NCI-H128 (cell line): ENCODE results near the gene DHCR7.

Source experiments
- DNase-seq: peaks from one replicate; lab custom pipeline; 2025; ENCODE audit not compliant: unreplicated experiment; lab: John Stamatoyannopoulos, UW

The DHCR7 gene, protein sequence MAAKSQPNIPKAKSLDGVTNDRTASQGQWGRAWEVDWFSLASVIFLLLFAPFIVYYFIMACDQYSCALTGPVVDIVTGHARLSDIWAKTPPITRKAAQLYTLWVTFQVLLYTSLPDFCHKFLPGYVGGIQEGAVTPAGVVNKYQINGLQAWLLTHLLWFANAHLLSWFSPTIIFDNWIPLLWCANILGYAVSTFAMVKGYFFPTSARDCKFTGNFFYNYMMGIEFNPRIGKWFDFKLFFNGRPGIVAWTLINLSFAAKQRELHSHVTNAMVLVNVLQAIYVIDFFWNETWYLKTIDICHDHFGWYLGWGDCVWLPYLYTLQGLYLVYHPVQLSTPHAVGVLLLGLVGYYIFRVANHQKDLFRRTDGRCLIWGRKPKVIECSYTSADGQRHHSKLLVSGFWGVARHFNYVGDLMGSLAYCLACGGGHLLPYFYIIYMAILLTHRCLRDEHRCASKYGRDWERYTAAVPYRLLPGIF

DNA sequence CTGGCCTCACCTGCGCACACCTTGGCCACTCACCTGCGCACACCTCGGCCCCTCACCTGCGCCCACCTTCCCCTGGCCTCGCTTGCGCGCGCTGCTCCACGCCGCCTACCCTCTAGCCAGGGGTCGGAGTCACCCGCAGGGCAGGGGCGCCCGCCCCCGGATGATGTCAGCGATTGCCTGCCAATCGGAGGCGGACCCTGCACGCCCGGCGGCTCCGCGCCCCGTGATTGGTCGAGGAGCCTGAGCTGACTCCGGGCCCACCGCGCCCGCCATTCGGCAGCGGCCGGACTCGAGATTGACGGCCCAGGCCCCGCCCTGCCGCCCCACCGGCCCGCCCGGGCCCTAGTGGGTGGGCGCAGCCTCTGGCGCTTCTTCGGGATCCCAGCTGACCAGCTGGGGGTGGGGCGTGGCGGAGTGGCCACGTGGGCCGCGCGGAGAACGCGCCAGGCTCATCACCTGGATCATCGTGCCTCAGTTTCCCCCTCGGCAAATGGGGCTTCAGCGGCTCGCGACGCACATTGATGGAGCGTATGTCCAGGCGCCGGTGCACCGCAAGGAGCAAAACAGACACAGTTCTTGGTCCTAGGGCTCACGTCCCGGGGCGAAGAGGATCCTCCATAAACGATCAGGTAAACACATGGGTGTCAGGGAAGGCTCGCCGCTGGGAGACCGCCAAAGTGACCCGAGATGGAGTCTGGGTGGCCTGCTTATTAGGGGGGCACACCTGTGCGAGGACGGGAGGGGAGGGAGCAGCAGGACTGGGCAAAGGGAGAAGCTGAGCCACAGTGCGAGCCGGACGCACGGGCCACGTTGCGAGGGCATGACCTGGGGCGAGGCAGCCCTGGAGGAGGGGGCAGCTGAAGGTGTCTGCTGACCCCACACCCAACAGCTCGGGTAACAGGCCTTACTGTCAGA, at the start of gene DHCR7:
DHCR7 (minus strand) TSS at position 137 of the 915 bp plus-strand sequence. CDS start 3,441 bp downstream, outside the sequence.
- peak; percentile 90 for DNase-seq

DNA sequence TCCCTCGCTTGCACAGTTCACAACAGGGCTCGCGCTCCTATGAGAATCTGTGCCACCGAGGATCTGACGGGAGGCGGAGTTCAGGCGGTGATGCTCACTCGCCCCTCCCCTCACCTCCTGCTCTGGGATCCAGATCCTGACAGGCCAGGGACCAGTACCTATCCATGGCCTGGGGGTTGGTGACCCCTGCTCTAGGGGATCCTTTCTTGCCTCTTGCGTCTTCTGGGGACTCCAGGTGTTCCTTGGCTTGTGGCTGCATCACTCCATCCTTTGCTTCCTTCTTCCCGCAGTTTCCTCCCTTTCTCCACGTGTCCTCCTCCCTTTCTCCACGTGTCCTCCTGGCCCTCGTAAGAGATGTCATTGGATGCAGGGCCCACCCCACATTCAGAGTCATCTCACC, 48.2 kb upstream of the DHCR7 start:
- DNase-seq, result no peak

DNA sequence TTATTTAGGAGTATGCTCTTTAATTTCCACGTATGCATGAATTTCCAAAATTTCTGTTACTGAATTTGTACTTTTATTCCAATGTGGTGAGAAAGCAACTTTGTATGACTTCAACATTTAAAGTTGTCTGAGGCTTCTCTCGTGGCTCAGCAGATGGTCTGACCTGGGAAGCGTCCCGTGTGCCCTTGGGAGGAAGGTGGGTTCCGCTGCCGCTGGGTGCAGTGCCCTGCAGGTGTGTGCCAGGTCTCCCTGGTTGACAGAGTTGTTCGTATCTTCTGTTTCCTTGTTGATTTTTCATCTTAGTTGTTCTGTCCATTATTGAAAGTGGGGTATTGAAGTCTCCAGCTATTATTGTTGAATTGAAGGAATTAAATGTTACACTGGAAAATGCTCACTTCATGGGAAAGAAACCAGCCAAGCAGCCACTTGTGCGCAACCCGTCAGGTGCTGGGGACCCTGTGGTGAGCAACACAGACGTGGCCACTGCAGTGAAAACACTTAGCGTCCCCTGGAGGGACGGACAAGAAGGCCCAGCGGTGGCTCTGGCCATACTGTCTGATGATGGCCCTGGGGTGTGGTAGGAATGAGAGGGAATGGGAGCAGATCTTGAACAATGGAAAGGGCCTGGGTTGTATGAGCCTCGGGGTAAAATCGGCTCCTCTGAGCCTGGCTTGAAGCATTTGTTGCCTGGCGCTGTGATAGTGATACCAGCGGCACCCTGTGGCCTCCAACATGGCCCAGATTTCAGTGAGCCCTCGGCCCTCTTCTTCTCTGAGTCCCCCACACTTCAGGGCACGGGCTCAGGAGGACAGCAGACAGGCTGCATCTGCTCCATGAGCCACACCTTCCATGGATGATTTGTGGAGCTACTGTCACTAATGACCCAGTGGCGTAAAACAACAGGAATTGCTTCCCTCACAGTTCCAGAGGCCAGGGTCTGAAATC, 47.4 kb upstream of the DHCR7 start:
- DNase-seq, result no peak

DNA sequence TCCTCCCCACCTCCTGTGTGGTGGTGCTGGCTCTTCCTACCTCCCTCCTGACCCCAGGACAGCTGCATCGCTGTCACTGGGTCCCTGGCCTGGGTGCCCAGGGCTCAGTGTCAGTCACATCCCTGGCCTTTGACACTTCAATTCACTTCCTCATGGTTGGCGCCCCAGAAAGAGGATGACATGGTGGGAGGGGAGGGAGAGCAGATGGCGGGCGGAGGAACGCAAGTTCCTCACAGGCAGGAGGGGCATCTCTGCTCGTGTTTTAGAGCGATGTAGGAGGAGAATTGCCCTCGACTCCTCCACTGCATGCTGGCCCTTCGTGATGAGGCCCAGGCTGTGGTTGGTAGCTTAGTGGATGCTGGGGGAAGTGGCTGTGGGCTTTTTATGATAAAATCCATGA, 43.7 kb upstream of the DHCR7 start:
- no peak for DNase-seq

DNA sequence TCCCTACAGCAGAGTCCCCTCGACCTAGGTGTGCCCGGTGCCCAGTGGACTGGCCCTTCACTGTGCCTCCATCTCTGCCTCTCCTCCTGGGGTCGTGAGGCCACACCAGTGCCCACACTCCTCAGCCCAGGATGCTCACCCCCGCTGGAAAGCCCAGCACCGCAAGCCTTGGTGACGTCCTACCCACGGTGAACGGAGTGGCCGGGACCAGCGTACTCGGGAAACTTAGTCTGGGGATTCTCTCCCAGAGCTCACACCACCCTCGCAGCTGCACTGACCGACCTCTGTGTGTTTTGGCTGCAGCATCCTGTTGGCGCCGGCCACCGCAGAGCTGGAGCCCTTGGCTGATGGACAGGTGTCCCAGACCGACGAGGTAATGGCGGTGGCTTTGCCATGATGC, 43.3 kb upstream of the DHCR7 start:
- no peak for DNase-seq

DNA sequence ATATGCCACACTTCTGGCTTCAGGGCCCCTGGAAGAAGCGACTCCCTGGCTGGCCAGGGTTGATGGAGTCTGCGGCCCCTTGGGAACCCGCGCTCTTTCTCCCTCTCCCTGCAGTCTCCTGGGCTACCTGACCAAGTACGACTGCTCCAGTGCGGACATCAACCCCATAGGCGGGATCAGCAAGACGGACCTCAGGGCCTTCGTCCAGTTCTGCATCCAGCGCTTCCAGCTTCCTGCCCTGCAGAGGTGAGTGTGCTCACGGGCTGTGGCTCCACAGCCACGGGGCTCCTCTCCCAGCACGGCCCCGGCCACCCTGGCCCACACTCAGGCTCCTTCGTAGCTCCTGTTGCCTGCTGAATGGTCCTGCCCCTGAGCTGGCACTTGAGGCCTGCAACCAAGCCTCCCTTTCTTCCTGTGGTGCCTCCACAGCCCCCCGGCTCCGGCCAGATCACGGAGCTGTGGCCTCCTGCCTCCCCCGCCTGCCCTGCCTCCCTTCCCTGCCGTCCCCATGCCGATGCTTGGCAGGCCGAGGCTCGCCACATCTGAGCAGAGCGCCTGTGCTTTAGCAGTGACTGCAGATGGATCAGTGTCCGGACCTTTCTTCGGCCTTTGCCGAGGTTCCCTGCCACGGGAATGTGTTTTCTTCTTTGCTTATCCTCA, 42.7 kb upstream of the DHCR7 start:
- DNase-seq, result no peak

DNA sequence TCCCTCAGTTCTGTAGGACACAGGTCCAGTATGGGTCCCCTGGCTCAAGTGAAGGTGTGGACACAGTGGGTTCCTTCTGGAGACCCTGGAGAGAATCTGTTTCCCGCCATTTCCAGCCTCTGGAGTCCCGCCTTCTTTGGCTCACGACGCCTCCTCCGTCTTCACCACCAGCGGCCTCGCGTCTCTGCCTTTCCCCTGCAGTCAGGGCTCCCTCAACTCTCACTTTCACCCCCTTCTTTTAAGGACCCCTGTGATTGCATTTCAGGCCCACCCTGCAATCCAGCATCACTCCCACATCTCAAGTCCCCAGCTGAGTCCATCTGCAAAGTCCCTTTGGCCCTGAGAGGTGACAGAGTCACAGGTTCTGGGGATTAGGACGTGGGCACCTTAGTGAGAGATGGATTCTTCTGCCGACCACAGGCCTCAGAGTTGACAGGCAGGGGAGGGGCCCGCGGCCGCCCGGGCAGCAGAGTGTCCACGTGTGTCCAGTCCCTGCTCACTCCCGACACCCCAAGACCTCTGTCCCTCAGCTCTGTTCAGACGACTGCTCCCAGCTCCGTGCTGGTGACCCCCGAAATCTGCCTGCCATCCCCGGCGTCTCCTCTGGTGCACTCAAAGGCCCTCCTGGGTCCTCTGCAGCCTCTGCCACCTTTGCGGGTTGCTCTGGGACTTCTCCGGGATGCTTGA, 42.0 kb upstream of the DHCR7 start:
- no peak for DNase-seq

DNA sequence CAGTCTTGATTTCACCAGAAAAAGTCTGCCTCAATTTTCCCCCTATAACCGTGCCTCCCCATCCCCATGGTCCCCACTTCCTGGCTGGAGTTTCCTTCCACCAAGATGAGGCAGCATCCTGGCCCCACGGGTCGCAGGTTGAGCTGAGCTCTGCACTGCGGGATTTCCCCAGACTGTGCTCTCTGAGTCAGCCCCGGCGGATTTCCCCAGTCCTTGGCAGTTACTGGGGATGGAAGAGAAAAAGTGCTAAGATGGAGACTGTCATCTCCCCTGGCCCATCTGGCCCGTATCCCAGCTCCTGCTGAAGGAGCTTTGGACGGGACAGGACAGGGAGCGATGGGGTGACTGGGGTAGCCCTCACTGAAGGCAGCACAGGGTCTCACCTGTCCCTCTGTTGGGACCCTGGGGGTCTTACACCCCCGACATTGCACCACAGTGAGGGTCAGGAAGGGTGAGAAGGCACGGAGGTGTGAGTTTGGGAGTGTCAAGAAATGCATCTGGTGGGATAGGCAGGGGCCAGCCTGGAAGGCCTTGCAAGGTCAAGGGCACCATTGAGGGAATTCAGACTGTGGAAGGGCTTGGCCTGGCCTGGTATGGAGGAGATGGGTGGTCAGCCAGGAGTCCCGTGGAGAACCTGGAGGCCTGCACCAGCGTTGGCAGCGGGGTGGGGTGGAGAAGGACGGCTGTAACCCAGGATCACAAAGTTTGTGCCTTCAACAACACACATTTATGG, 41.3 kb upstream of the DHCR7 start:
- DNase-seq, result no peak

DNA sequence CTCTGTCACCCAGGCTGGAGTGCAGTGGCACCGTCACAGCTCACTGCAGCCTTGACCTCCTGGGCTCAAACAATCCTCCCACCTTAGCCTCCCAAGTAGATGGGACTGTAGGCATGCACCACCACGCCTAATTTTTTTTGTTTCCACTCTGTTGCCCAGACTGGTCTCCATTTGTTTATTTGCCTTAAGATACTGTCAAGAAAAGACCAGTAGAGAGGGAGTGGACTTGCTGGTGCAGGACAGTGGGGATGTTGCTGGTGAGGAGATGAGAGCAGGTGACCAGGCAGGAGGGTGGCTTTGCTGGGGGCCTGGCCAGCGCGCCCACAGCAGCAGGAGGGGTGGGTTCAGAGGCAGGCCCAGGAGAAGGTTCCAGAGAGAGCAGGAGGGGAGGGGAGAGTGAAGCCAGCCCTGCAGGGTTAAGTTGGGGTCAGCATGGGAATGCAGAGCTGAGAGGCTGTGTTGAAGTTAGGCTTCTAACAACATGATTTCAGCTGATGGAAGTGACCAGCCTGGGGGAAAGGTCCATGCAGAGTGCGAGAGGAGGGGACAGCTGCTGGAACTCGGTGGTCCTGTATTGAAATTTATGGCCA, 40.6 kb upstream of the DHCR7 start:
- no peak for DNase-seq

DNA sequence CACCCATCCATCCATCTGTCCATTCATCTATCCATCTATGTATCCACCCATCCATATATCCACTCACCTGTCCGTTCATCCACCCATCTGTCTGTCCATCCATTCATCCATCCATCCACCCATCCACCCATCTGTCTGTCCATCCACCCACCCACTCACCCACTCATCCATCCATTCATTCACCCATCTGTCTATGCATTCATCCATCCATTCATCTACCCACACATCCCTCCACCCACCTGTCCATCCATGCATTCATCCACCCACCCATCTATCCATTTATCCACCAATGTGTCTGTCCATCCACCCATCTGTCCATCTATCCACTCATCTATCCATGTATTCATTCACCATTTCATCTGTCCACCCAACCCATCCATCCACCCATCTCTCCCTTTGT, 38.1 kb upstream of the DHCR7 start:
- no peak for DNase-seq

DNA sequence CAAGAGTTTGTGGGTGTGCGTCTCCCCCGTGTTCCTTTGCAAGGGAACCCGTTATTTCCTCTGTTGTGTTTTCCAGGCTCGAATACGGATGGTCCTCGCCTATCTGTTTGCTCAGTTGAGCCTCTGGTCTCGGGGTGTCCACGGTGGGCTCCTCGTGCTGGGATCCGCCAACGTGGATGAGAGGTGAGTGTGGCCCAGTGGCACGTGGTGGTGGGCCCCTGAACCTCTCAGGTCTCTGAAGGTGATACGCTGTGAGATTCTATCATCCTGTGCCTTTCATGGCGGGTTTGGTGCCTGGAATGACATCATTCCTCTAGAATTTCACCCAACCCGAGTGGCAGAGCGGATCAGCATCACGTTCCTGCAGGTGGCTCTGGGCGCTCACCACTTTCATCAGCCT, 37.3 kb upstream of the DHCR7 start:
- no peak for DNase-seq

DNA sequence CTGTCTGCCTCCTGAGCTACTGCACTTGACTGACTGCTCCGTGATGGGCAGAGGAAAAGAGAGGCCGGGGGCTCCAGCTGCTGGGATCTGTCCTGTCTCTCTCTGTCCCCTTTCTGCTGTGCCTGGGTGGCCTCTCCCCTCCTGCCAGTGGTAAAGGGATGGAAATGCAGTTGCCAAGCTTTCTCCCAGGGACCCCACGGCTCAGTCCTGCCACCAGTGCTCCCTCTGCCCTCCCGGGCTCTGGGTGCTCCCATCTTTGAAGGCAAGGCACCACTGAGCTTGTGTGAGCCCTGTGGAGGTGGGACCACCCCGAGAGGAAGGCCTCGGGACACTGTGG, 36.8 kb upstream of the DHCR7 start:
- DNase-seq, result no peak

DNA sequence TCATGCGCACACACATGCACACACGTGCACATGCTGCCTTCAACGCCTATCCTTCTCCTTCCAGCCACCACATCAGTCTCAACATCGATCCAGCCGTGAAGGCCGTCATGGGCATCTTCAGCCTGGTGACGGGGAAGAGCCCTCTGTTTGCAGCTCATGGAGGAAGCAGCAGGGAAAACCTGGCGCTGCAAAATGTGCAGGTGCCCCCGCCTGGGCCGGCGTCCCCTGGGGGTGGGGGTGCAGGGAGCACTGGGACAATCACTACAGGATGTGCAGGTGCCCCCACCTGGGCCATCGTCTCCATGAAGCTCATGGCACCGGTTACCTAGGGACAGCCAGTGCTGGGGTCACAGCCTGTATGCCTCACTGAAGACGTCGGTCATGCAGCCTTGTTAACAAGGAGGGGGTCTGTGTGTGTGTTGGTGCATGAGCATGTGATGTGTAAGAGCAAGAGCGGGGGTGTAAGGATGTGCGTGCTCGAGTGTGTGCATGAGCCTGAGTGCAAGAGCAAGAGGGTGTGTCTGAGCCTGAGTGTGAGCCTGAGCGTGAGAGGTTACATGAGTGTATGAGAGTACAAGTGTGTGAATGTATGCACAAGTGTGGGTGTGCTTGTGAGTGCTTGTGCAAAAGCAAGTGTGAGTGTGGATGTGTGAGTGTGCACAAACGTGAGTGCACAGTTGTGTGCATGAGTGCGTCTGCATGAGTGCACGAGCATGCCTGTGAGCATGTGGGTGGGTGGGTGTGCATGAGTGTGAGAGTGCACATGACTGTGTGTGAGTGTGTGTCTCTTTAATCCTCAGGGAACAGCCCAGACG, 36.3 kb upstream of the DHCR7 start:
- no peak for DNase-seq

DNA sequence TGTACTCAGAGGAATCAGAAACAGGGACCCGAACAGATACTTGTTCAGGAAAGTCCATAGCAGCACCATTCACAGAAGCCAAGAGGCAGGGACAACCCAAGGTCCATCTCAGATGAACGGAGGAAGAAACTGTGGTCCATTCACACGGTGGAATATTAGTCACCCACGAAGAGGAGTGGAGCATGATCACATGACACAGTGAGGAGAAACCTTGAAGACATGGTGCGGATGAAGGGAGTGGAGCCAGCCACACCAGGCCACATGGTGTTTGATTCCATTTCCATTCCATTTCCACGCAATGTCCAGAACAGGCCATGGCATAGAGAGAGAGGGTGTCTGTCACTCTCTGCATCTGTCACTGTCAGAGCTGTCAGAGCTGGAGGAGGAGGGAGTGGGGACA, 35.5 kb upstream of the DHCR7 start:
- DNase-seq, result no peak

DNA sequence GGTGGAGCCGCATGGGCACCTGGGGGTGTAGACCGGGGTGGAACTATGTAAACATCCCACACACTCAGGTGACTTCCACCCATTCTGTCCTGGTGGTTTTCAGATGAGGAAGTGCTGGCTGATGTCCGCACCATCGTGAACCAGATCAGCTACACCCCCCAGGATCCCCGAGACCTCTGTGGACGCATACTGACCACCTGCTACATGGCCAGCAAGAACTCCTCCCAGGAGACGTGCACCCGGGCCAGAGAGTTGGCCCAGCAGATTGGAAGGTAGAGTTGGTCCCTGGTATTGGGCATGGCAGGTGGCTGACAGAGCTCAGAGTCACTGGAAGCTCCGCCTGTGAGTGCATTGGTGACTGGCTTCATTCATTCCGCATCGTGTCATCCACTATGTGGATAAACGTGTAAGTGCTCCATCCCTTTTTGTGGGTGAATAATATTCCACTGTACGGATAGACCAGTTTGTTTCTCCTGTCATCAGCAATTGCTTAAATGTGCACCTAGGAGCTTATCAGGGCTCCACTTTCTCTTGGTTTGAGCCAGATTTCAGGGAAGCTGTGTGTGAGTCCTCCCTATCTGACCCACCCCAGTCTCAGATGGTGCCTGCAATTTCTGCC, 34.7 kb upstream of the DHCR7 start:
- no peak for DNase-seq

DNA sequence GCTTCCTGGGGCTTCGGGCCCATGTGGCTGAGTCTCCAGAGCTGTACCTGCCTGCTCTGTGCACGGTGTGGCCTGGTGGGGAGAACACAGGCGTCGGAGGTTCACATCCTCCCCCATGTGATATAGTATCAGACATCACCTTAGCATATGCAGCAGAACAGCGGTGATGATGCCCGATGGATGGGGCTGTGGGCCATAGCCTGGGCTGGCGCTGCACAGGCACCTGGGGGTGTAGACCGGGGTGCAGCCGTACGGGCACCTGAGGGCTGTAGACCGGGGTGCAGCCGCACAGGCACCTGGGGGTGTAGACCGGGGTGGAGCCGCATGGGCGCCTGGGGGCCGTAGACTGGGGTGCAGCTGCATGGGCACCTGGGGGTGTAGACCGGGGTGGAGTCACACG, 34.0 kb upstream of the DHCR7 start:
- no peak for DNase-seq

DNA sequence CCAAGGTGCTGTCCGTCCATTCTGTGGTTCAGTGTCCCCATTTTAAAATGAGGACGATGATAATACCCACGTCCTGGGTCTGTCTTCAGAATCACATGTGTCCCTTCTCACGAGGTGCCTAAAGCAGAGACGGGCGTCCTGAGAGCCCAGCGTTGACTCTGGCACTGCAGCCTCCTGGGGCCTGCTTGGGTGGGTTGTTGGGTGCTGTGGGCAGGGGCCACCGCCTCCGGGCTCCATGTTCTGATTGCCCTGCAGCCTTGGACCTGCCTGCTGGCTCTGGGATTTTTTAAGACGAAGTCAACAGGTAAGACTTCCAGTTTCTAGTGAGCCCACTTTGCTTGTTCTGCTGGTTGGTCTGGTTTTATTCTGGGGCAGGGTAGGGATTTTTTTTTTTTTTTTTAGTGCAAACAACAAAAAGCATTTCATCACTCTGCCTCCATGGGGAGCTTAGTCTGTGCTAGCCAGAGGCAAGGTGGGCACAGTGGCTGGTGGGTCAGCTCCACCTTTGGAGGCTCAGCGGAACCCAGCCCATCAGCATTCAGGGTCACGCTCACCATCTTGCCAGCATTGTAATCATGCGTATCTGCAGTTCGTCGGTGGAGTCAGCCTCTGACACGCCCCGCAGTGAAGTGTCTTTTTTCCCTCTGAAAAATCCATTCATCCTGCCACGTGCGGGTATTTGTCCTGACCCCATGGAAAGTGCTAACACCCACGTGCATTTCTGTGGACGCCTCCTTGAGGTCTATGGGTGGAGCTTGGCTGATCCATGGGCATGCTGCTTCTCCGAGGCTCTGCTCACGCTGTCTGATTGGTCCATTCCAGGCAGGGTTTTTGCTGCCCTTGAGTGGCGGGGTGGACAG, 33.1 kb upstream of the DHCR7 start:
- no peak for DNase-seq
